Epidermal melanocyte (primary cell): ENCODE data around the gene OMD.

Experiments
- DNase-seq: peaks from one replicate; pipeline ENCODE4 v3.0.0; 2011; ENCODE audit warnings: low spot score; ENCODE audit not compliant: insufficient read length

The OMD gene

GRCh38 chr9:92373167-92373566 is 51.1 kb downstream of the OMD start:
- DNase-seq, result no peak

DNA sequence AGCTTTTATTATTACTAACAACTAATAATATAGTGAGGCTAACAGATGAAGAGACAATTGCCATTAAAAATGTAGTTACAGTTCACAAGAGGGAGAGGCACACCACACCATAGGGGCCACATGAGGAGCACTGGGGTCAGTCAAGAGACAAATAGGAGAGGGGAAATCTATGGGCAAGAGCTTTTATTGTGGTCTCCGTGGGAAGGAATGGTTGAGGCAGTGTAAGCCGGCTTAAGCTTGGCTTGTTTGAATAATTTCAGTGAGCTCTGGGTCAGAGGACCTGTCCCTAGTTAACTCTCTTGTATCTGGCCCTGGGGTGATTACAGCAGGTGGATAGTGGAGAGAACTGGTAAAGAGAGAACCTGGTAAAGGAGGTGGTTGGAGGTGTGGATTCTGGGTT is 55.2 kb downstream of the OMD start:
- DNase-seq, result no peak
